Activated T-cell treated with anti-CD3 and anti-CD28 coated beads, Interleukin-2, amount 50 U/mL, for 24 hours (primary cell): ENCODE results near the gene LAT.
"Not testable (repeated sequence)": the region's sequence is repeated elsewhere in the genome, so short reads cannot be mapped to it uniquely, and the experiment has no call there.

Experiments used
- DNase-seq: peaks from one replicate; pipeline ENCODE4 v3.0.0-alpha.2; 2020
- H3K27ac Mint-ChIP-seq: 2 replicates; pipeline ENCODE4 v1.8.0; 2020; ENCODE audit warnings: mild to moderate bottlenecking, mixed read lengths
- H3K27me3 Mint-ChIP-seq: 2 replicates; pipeline ENCODE4 v1.8.0; 2020; ENCODE audit warnings: mixed read lengths
- H3K36me3 Mint-ChIP-seq: 2 replicates; pipeline ENCODE4 v1.8.0; 2020; ENCODE audit warnings: low read depth, mixed read lengths
- H3K4me1 Mint-ChIP-seq: 2 replicates; pipeline ENCODE4 v1.8.0; 2020; ENCODE audit warnings: low read depth, mixed read lengths
- H3K4me3 Mint-ChIP-seq: 2 replicates; pipeline ENCODE4 v1.8.0; 2020; ENCODE audit warnings: mild to moderate bottlenecking, moderate library complexity, mixed read lengths
- H3K9me3 Mint-ChIP-seq: 2 replicates; pipeline ENCODE4 v1.8.0; 2020; ENCODE audit warnings: mixed read lengths

LAT gene

DNA sequence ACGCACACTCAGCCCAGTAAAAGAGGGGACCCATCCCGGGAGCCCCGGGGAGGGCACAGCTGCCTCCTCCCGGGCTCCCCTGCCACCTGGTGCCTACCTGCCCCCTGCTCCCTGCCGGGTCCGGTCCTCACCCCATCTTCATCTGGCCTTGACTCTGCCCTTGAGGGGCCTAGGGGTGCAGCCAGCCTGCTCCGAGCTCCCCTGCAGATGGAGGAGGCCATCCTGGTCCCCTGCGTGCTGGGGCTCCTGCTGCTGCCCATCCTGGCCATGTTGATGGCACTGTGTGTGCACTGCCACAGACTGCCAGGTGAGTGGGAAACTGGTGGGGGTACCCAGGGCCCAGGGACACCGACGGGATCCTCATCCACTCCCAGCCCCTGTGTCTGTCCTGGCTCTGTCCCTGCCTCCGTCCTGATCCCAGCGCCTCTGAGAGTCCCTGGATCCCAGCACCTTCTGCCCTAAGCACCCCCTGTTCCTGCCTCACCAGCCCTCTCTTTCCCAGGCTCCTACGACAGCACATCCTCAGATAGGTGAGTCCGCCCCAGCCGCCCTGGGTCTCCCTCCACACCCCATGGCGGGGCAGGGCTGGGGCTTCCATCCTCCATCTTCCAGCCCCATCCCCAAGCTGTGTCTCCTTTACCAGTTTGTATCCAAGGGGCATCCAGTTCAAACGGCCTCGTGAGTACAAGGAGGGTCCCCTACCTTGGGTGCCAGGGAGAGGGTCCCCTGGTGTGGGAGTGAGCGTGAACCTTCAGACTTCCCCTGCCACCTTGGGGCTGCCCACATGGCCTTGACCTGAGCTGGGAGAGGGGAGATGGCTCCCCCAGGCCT lies 574 bp downstream of the LAT start:
- Mint-ChIP-seq H3K4me1 (peaks cover 53% of the 10 kb centered on the region), H3K4me3 (peak overlapping the region; percentile 99), H3K36me3 (peaks cover 94% of the 10 kb centered on the region), H3K27ac (peak overlapping the region; percentile 97), H3K9me3 (peaks cover 3% of the 10 kb centered on the region), H3K27me3 (no peaks in the 10 kb centered on the region)
- DNase-seq: peak; percentile 64

DNA sequence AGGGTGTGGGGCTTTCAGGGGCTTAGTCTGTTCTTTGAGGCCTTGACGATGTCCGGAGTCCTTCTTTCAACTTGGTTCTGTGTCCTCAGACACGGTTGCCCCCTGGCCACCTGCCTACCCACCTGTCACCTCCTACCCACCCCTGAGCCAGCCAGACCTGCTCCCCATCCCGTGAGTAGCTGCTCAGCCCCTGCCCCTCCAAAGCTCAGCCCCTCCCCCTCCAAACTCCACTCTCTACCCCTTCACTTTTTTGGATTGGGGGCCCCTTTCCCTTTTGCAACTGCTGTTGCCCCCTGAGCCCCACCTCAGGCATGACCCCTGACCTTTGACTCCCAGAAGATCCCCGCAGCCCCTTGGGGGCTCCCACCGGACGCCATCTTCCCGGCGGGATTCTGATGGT lies 1.2 kb downstream of the LAT start:
- Mint-ChIP-seq H3K27ac (peak overlapping the region; percentile 97), H3K4me3 (peak overlapping the region; percentile 99), H3K9me3 (peaks cover 3% of the 10 kb centered on the region), H3K27me3 (no peaks in the 10 kb centered on the region), H3K4me1 (peaks cover 59% of the 10 kb centered on the region), H3K36me3 (peaks cover 94% of the 10 kb centered on the region)
- DNase-seq: no peak

DNA sequence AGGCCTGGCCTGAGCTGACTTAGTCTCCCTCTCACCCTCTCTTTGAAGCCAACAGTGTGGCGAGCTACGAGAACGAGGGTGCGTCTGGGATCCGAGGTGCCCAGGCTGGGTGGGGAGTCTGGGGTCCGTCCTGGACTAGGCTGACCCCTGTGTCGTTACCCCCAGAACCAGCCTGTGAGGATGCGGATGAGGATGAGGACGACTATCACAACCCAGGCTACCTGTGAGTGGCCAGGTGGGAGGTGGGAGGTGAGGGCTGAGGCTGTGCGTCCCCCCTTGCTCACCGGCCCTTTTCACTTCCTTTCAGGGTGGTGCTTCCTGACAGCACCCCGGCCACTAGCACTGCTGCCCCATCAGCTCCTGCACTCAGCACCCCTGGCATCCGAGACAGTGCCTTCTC lies 1.6 kb downstream of the LAT start:
- Mint-ChIP-seq H3K4me1 (peaks cover 64% of the 10 kb centered on the region), H3K27ac (peak overlapping the region; percentile 97), H3K4me3 (peak overlapping the region; percentile 99), H3K36me3 (peaks cover 94% of the 10 kb centered on the region), H3K27me3 (no peaks in the 10 kb centered on the region), H3K9me3 (peaks cover 3% of the 10 kb centered on the region)
- DNase-seq: peak; percentile 59

DNA sequence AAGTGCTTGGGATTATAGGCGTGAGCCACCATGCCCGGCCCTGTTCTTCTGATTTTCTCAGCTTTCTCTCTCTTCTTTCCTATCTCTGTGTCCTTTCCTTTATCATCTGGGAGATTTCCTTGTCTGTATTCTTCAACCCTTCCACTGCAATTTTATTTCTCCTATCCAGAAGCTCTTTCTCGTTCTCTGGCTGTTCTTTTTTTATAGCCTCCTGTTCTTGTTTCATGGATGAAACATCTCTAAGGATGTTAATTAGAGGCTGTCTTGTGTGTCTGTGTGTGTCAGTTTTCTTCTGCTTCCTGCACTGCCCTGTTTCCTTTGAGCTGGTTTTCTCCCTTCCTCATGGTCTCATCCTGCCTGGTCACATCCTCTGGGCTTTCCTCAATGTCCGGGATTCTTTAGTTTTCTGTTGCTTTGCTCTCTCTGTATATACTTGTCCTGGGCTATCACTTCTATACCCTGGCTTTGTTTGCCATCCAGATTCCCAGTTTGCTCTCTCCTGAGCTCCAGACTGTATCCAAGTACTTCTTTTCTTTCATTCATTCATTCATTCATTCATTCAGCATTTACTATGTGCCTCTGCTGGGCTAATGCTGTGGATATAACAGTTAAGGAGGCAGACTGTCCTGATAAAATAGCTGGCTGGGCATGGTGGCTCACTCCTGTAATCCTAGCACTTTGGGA lies 2.5 kb downstream of the LAT start:
- DNase-seq: no peak
- H3K27me3 Mint-ChIP-seq: no peaks in the 10 kb centered on the region

DNA sequence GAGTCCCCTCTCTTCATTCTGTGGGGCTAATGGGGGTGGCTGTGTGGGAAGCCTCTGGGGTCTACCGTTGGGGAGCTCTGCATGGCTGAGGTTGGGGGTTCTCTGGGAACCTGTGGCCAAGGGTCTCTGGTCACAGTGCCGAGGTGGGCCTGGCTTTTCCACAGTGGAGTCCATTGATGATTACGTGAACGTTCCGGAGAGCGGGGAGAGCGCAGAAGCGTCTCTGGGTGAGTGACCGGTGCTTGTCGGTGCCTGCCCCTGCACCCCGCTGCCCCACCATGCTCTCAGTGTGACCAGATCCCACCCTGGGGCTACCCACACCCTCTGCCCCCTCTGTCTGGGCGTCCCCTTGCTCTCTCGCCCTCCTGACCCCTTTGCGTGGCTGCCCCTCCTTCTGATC lies 4.5 kb downstream of the LAT start:
- H3K27me3 Mint-ChIP-seq: no peaks in the 10 kb centered on the region
- peaks cover 76% of the 10 kb centered on the region for H3K36me3 Mint-ChIP-seq
- H3K27ac Mint-ChIP-seq: peak overlapping the region; percentile 97
- peaks cover 66% of the 10 kb centered on the region for H3K4me1 Mint-ChIP-seq
- peak overlapping the region; percentile 99 for H3K4me3 Mint-ChIP-seq
- peaks cover 3% of the 10 kb centered on the region for H3K9me3 Mint-ChIP-seq
- DNase-seq: no peak

More for the DNA sequence above, 2.5 kb downstream of the LAT start:
- Mint-ChIP-seq H3K4me3 (peak overlapping the region; percentile 99), H3K36me3 (peaks cover 93% of the 10 kb centered on the region), H3K4me1 (peaks cover 70% of the 10 kb centered on the region), H3K27ac (peak overlapping the region; percentile 97), H3K9me3 (peaks cover 3% of the 10 kb centered on the region)

DNA sequence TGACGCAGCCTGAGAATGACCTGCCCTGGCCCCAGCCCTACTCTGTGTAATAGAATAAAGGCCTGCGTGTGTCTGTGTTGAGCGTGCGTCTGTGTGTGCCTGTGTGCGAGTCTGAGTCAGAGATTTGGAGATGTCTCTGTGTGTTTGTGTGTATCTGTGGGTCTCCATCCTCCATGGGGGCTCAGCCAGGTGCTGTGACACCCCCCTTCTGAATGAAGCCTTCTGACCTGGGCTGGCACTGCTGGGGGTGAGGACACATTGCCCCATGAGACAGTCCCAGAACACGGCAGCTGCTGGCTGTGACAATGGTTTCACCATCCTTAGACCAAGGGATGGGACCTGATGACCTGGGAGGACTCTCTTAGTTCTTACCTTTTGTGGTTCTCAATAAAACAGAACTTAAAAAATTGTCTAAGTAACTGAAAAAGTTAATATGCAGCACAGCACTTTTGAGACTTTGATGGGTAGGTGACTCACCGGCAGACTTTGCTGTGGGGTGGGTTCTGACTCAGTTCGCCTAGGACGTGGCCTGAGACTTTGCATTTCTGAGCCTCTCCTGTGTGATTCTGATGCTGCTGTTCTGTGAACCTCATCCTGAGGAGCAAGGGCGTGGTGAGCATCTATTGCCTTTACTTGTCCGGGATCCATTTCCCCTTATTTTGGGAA lies 5.7 kb downstream of the LAT start:
- peaks cover 3% of the 10 kb centered on the region for H3K9me3 Mint-ChIP-seq
- peak overlapping the region; percentile 97 for H3K27ac Mint-ChIP-seq
- H3K4me3 Mint-ChIP-seq: peak overlapping the region; percentile 99
- peaks cover 70% of the 10 kb centered on the region for H3K36me3 Mint-ChIP-seq
- peaks cover 63% of the 10 kb centered on the region for H3K4me1 Mint-ChIP-seq
- H3K27me3 Mint-ChIP-seq: no peaks in the 10 kb centered on the region
- peak; percentile 77 for DNase-seq

DNA sequence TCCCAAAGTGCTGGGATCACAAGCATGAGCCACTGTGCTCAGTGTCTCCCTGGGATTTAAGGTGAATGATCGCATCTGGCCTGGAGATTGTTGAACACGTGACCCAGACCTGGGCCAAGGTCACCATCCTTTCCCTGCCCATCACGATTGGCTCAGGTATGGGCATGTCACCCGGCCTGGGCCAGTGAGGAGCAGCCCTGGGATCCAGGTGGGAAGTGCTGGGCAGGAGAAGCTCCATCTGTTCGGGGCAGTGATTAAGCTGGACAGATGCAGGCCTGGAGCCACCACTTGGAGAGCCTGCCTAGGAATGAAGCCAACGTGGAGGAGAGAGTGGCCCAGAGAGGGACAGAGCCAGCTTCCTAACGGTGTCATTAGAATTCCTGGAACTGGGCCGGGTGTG lies 6.8 kb downstream of the LAT start:
- Mint-ChIP-seq H3K27me3 (no peaks in the 10 kb centered on the region), H3K36me3 (peaks cover 58% of the 10 kb centered on the region), H3K4me1 (peaks cover 62% of the 10 kb centered on the region), H3K9me3 (peaks cover 3% of the 10 kb centered on the region), H3K27ac (peak overlapping the region; percentile 97), H3K4me3 (no peak overlapping the region)
- no peak for DNase-seq

DNA sequence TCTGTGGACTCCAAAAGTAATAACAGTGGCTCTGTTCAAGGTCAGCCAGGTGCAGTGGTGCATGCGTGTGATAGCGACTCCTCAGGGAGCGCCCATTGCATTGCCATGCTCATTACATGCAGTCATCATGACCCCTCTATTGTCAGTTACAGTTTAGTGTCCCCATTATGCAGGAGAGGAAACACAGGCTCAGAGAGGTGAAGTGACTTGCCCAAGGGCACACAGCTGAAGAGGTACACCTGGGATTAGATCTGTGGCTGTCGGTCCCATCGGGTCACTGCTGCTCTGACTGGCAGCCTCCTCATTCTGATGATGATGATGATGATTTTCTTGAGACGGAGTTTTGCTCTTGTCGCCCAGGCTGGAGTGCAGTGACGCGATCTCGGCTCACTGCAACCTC lies 7.6 kb downstream of the LAT start:
- peak overlapping the region; percentile 57 for H3K27ac Mint-ChIP-seq
- no peaks in the 10 kb centered on the region for H3K27me3 Mint-ChIP-seq
- H3K36me3 Mint-ChIP-seq: peaks cover 50% of the 10 kb centered on the region
- no peak overlapping the region for H3K4me3 Mint-ChIP-seq
- no peak for DNase-seq
- peaks cover 60% of the 10 kb centered on the region for H3K4me1 Mint-ChIP-seq
- H3K9me3 Mint-ChIP-seq: no peaks in the 10 kb centered on the region

DNA sequence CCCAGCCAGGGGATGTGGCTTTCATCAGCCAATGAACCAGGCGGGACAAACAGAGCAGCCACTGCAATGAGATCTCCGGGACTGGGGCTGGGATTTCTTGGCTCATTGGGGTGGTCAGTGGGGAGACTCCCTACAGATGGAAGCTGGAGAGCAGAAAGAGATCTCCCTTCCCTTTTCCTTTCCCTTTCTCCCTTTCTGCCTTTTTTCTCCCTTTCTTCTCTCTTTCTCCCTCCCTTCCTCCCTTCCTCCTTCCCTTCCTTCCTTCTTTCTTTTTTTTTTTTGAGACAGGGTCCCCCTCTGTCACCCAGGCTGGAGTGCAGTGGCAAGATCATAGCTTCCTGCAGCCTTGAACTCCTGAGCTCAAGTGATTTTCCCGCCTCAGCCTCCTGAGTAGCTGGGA lies 14.0 kb downstream of the LAT start:
- peaks cover 15% of the 10 kb centered on the region for H3K4me1 Mint-ChIP-seq
- H3K27me3 Mint-ChIP-seq: no peaks in the 10 kb centered on the region

DNA sequence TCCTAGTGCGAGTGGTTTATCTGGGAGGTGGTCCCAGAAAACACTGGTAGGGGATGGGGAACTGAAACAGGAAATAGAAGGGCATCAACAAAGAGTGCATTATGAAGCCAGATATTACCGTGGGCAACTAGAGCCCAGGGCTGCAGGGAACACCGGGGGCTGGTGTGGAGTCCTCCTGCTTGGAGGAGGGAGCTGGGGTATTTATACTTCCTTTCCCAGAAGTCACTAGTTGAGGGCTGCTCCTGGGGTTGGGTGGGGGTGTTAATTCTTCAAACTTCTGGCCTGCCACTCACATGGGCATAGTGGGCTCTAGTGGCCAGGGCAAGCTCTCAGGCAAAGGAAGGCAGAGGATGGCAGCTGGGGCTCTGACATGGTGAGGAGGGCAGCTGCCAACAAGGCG lies 14.7 kb downstream of the LAT start:
- DNase-seq: no peak
- Mint-ChIP-seq H3K36me3 (no peaks in the 10 kb centered on the region), H3K4me3 (no peak overlapping the region), H3K4me1 (peaks cover 22% of the 10 kb centered on the region), H3K27me3 (no peaks in the 10 kb centered on the region), H3K27ac (no peak overlapping the region), H3K9me3 (no peaks in the 10 kb centered on the region)

More for the DNA sequence above, 14.0 kb downstream of the LAT start:
- Mint-ChIP-seq H3K27ac (no peak overlapping the region), H3K4me3 (no peak overlapping the region), H3K36me3 (no peaks in the 10 kb centered on the region), H3K9me3 (no peaks in the 10 kb centered on the region)
- no peak for DNase-seq

DNA sequence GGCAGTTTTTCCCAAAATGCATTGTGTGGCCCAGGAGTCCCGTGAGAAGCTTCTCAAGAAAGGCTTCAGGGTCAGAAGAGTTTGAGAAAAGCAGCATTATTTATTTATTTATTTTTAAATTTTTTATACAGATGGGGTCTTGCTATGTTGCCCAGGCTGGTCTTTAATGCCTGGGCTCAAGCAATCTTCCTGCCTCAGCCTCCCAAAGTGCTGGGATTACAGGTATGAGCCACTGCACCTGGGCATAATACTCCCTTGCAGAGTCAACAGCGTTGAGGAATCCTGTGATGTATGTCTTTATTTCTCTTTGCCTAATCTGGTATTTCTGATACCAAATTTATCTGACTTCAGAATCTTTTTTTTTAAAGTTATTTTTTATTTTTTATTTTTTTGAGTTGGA lies 15.2 kb downstream of the LAT start:
- H3K4me1 Mint-ChIP-seq: peaks cover 26% of the 10 kb centered on the region

DNA sequence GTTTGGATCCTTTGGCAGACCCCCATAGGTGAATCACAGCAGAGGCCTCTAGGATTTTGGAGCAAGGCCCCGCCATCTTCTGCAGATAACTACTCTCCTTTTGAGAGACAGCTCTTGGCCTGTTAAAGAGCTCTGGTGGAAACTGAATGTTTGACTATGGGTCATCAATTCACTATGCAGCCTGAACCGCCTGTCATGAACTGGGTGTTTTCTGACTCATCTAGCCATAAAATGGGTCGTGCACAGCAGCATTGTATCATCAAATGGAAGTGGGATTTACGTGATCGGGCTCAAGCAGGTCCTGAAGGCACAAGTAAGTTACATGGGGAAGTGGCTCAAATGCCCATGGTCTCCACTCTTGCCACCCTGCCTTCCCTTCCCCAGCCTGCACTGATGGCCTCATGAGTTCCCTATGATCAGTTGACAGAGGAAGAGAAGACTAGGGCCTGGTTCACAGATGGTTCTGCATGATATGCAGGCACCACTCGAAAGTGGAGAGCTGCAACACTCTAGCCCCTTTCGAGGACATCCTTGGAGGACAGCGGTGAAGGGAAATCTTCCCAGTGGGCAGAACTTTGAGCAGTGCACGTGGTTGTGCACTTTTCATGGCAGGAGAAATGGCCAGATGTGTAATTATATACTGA lies 19.8 kb downstream of the LAT start:
- not testable (repeated sequence) for H3K36me3 Mint-ChIP-seq, H3K9me3 Mint-ChIP-seq, H3K27me3 Mint-ChIP-seq, H3K27ac Mint-ChIP-seq, DNase-seq, H3K4me3 Mint-ChIP-seq
- H3K4me1 Mint-ChIP-seq: peaks cover 49% of the 10 kb centered on the region

More for the DNA sequence above, 15.2 kb downstream of the LAT start:
- no peaks in the 10 kb centered on the region for H3K9me3 Mint-ChIP-seq
- no peak overlapping the region for H3K4me3 Mint-ChIP-seq
- no peaks in the 10 kb centered on the region for H3K36me3 Mint-ChIP-seq
- no peaks in the 10 kb centered on the region for H3K27me3 Mint-ChIP-seq
- DNase-seq: no peak
- H3K27ac Mint-ChIP-seq: no peak overlapping the region

DNA sequence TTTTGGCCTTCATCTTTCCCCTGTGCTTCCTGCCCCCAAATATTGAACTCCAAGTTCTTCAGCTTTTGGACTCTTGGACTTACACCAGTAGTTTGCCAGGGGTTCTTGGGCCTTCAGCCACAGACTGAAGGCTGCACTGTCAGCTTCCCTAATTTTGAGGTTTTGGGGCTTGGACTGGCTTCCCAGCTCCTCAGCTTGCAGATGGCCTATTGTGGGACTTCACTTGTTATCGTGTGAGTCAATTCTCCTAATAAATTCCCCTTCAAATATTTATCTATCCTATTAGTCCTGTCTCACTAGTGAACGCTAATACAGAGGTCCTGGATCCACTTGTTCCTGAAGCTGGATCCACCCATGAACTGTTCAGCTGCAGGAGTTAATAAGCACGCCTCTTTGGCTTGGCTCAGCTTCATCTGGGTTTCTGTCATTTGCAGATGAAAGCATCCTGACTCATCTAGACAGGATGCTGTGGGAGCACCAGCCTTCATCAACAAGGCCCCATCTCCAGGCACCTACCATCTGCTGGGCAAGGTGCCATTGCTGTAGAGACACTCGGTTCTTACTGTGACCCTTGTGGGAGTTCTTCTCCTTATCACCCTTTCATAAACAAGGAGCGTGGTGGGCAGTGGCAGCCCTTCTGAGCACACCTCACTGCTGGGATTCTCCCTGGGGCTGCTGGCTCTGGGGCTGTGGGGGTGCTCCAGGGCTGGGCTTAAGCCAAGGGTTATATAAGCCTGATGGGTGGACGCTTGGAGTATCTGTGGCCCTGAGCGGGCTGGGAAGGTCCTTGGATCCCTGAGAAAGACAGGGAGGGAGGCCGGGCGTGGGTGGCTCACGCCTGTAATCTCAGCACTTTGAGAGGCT lies 23.1 kb downstream of the LAT start:
- H3K4me1 Mint-ChIP-seq: peaks cover 73% of the 10 kb centered on the region
- H3K4me3 Mint-ChIP-seq: peak overlapping the region; percentile 41
- no peaks in the 10 kb centered on the region for H3K27me3 Mint-ChIP-seq
- peak; percentile 78 for DNase-seq
- peak overlapping the region; percentile 93 for H3K27ac Mint-ChIP-seq
- H3K36me3 Mint-ChIP-seq: no peaks in the 10 kb centered on the region
- no peaks in the 10 kb centered on the region for H3K9me3 Mint-ChIP-seq
